A549 (cell line): ENCODE measurements around the gene TMEM260. TPM values are rescaled to one million over a fixed set of nuclear protein-coding genes. Genes with fewer than 3 reads are reported as not detected.

Source experiments
- BCL3 ChIP-seq: fragments of >200 bp; sonication (Bioruptor Twin); formaldehyde crosslinking; IDR thresholded peaks from 3 replicates; pipeline ENCODE4 v1.6.1; 2016
- CEBPB ChIP-seq, 2 experiments: fragments of >200 bp in 1 of 2; sonication (Bioruptor Twin) in 1 of 2; formaldehyde crosslinking in 1 of 2; IDR thresholded peaks; 2 replicates each; pipeline ENCODE4 v1.6.1; 2012 to 2016
- CHD2 ChIP-seq: fragments of 150-350 bp; IDR thresholded peaks from 2 replicates; pipeline ENCODE4 v1.6.1; 2014; ENCODE audit warnings: low read length; ENCODE audit not compliant: partially characterized antibody
- CHD4 ChIP-seq: fragments of 200-600 bp; sonication (generic); IDR thresholded peaks from 2 replicates; pipeline ENCODE4 v1.6.1; 2016; ENCODE audit warnings: antibody characterized with exemption, mild to moderate bottlenecking, borderline replicate concordance
- CTCF ChIP-seq: fragments of >200 bp; sonication (Bioruptor Twin); formaldehyde crosslinking; IDR thresholded peaks from 3 replicates; pipeline ENCODE4 v1.5.1; 2016
- ESRRA ChIP-seq: fragments of 150-350 bp; IDR thresholded peaks from 2 replicates; pipeline ENCODE4 v1.6.1; 2014; ENCODE audit warnings: mild to moderate bottlenecking, low read length, borderline replicate concordance
- FOSB ChIP-seq: fragments of 250-450 bp; sonication (Bioruptor Pico); IDR thresholded peaks from 2 replicates; pipeline ENCODE4 v1.5.0; 2020; ENCODE audit warnings: mild to moderate bottlenecking, moderate library complexity
- GATA3 ChIP-seq: IDR thresholded peaks from 2 replicates; pipeline ENCODE4 v1.6.1; 2012; ENCODE audit warnings: borderline replicate concordance
- HDAC2 ChIP-seq: fragments of 200-600 bp; sonication (generic); IDR thresholded peaks from 2 replicates; pipeline ENCODE4 v1.6.1; 2016
- HES2 ChIP-seq: fragments of >200 bp; sonication (Bioruptor Twin); formaldehyde crosslinking; IDR thresholded peaks from 2 replicates; pipeline ENCODE4 v1.6.1; 2016
- HMGXB4 ChIP-seq: fragments of 250-450 bp; sonication (Bioruptor Pico); IDR thresholded peaks from 2 replicates; pipeline ENCODE4 v1.5.0; 2021; ENCODE audit warnings: mild to moderate bottlenecking, moderate library complexity, borderline replicate concordance
- HOXB5 ChIP-seq: fragments of 250-450 bp; sonication (Bioruptor Pico); IDR thresholded peaks from 2 replicates; pipeline ENCODE4 v1.5.0; 2020; ENCODE audit warnings: mild to moderate bottlenecking, moderate library complexity
- KDM1A ChIP-seq: fragments of 200-600 bp; sonication (generic); IDR thresholded peaks from 2 replicates; pipeline ENCODE4 v1.6.1; 2016; ENCODE audit warnings: low read depth, mild to moderate bottlenecking
- KDM5A ChIP-seq: fragments of 200-600 bp; sonication (generic); IDR thresholded peaks from 2 replicates; pipeline ENCODE4 v1.6.1; 2016; ENCODE audit warnings: antibody characterized with exemption, mild to moderate bottlenecking
- MAZ ChIP-seq: fragments of 150-350 bp; IDR thresholded peaks from 2 replicates; pipeline ENCODE4 v1.6.1; 2014; ENCODE audit warnings: antibody characterized with exemption, low read depth, low read length, borderline replicate concordance
- MYC ChIP-seq: IDR thresholded peaks from 2 replicates; pipeline ENCODE4 v1.6.1; 2012; ENCODE audit warnings: mild to moderate bottlenecking, inconsistent platforms, low read length, improper control_type of control experiment, borderline replicate concordance
- NFE2L2 ChIP-seq: fragments of 150-350 bp; conservative IDR thresholded peaks from 2 replicates; pipeline ENCODE4 v1.6.1; 2014; ENCODE audit warnings: low read length
- RARB ChIP-seq: fragments of 250-450 bp; sonication (Bioruptor Pico); IDR thresholded peaks from 2 replicates; pipeline ENCODE4 v1.8.0; 2021; ENCODE audit warnings: mild to moderate bottlenecking, moderate library complexity
- RFX5 ChIP-seq: fragments of 450-650 bp; IDR thresholded peaks from 2 replicates; pipeline ENCODE4 v1.7.1; 2014; ENCODE audit warnings: antibody characterized with exemption, mild to moderate bottlenecking, moderate library complexity
- RNF2 ChIP-seq: fragments of 200-600 bp; sonication (generic); IDR thresholded peaks from 2 replicates; pipeline ENCODE4 v1.6.1; 2016; ENCODE audit warnings: low read depth, mild to moderate bottlenecking, antibody characterized with exemption, moderate library complexity, borderline replicate concordance
- SREBF2 ChIP-seq: fragments of 450-650 bp; IDR thresholded peaks from 2 replicates; pipeline ENCODE4 v1.6.1; 2014; ENCODE audit warnings: mild to moderate bottlenecking, moderate library complexity
- TP53 ChIP-seq: fragments of 250-450 bp; sonication (Bioruptor Pico); IDR thresholded peaks from 2 replicates; pipeline ENCODE4 v1.5.0; 2021; ENCODE audit warnings: mild to moderate bottlenecking, moderate library complexity
- ZC3H11A ChIP-seq: fragments of 450-650 bp; IDR thresholded peaks from 2 replicates; pipeline ENCODE4 v1.6.1; 2014; ENCODE audit warnings: antibody characterized with exemption, mild to moderate bottlenecking
- ZSCAN20 ChIP-seq: fragments of 250-450 bp; sonication (Bioruptor Pico); IDR thresholded peaks from 2 replicates; pipeline ENCODE4 v1.8.0; 2022; ENCODE audit warnings: mild to moderate bottlenecking, moderate library complexity
- polyA plus RNA-seq, 4 experiments: library from polyadenylated mRNA; depleted of rRNA in 3 of 4; stranded (reverse); fragments of >200 nt; fragmentation: RNase III in 1 of 4; extraction: RNeasy Plus Mini Kit Qiagen cat#74134 plus additional on column Dnase treatment in 1 of 4; gene quantifications; 2 replicates in 3 of 4; 3 replicates in 1 of 4; pipeline ENCODE4 v1.2.3, GENCODE V29; 2011 to 2017
- TF ChIP-seq, protein P1 (sequence below): IDR thresholded peaks from 2 replicates; pipeline ENCODE4 v1.6.1; 2012; ENCODE audit warnings: low read depth, borderline replicate concordance
- TF ChIP-seq, protein P2 (sequence below): IDR thresholded peaks from 2 replicates; pipeline ENCODE4 v1.6.1; 2012

Gene TMEM260
- polyA plus RNA-seq, 2 of the 4 experiments (the other 2 are of a cell fraction), result 6.1 to 17.6 TPM

GRCh38 chr14:56579345-56580220 is at the start of gene TMEM260 (continued):
- TF ChIP-seq CTCF, result peak; percentile 77
- no peak for TF ChIP-seq HDAC2
- no peak for TF ChIP-seq CHD2
- TF ChIP-seq HES2, result no peak
- TF ChIP-seq HMGXB4 (CRISPR knock-in tag), result peak; percentile 3; the same call in 1 of the 2 replicates
- no peak for TF ChIP-seq MYC
- TF ChIP-seq MAZ, result no peak
- no peak for TF ChIP-seq KDM1A
- no peak for TF ChIP-seq HOXB5 (CRISPR knock-in tag)
- TF ChIP-seq ESRRA, result no peak
- no peak for TF ChIP-seq NFE2L2
- TF ChIP-seq ZSCAN20 (CRISPR knock-in tag), result no peak
- TF ChIP-seq, protein P1, sequence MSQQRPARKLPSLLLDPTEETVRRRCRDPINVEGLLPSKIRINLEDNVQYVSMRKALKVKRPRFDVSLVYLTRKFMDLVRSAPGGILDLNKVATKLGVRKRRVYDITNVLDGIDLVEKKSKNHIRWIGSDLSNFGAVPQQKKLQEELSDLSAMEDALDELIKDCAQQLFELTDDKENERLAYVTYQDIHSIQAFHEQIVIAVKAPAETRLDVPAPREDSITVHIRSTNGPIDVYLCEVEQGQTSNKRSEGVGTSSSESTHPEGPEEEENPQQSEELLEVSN, result no peak
- TF ChIP-seq CHD4, result no peak
- TF ChIP-seq KDM5A, result no peak
- TF ChIP-seq GATA3, result peak; percentile 90
- TF ChIP-seq BCL3, result no peak
- TF ChIP-seq SREBF2, result no peak
- TF ChIP-seq TP53 (CRISPR knock-in tag), result no peak
- no peak for TF ChIP-seq ZC3H11A
- 0 out of 2 replicates have a peak, but pooled peaks have one; percentile 32 for TF ChIP-seq RFX5
- TF ChIP-seq, protein P2, sequence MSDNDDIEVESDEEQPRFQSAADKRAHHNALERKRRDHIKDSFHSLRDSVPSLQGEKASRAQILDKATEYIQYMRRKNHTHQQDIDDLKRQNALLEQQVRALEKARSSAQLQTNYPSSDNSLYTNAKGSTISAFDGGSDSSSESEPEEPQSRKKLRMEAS, result peak; percentile 78
- TF ChIP-seq RNF2, result no peak
- no peak for TF ChIP-seq FOSB (CRISPR knock-in tag)
- no peak for TF ChIP-seq CEBPB (IDR thresholded peaks at IDR 0.05)
- no peak for TF ChIP-seq RARB (CRISPR knock-in tag)
